CD8-positive, alpha-beta memory T cell (primary cell): ENCODE measurements around the gene DNAJC10. TPM values are rescaled to one million over a fixed set of nuclear protein-coding genes. Genes with fewer than 3 reads are reported as not detected.
"Not testable (repeated sequence)": the region's sequence is repeated elsewhere in the genome, so short reads cannot be mapped to it uniquely, and the experiment has no call there.

ENCODE experiments used
- CTCF ChIA-PET: fragments of 350-600 bp; sonication (Branson Sonifier 250); formaldehyde crosslinking; loops from one replicate; lab custom pipeline; 2021; ENCODE audit warnings: antibody characterized with exemption; lab: Charles Lee
- POLR2A ChIA-PET: fragments of 350-600 bp; sonication (Branson Sonifier 250); formaldehyde crosslinking; loops from one replicate; lab custom pipeline; 2021; ENCODE audit warnings: antibody characterized with exemption; lab: Charles Lee
- DNase-seq, 5 donors: peaks; one replicate each; pipeline versions ENCODE4 v3.0.0 to v3.0.0-alpha.2; 2020 to 2022; ENCODE audit warnings: mixed read lengths in 1 of 5
- H3K27ac ChIP-seq: one replicate; pipeline ENCODE4 v1.7.0; 2013; ENCODE audit warnings: low read depth, mild to moderate bottlenecking, low read length, moderate library complexity
- H3K27me3 ChIP-seq: 2 replicates; pipeline ENCODE4 v1.7.0; 2013; ENCODE audit warnings: low read length, mild to moderate bottlenecking; ENCODE audit not compliant: insufficient read depth, poor library complexity, severe bottlenecking
- H3K36me3 ChIP-seq: 2 replicates; pipeline ENCODE4 v1.7.0; 2013; ENCODE audit warnings: mild to moderate bottlenecking, low read length, moderate library complexity; ENCODE audit not compliant: insufficient read depth
- H3K4me1 ChIP-seq: 2 replicates; pipeline ENCODE4 v1.7.0; 2013; ENCODE audit warnings: mild to moderate bottlenecking, low read length, moderate library complexity; ENCODE audit not compliant: insufficient read depth
- H3K4me3 ChIP-seq: 2 replicates; pipeline ENCODE4 v1.7.0; 2013; ENCODE audit warnings: mild to moderate bottlenecking, low read length
- H3K9me3 ChIP-seq: 2 replicates; pipeline ENCODE4 v1.7.0; 2013; ENCODE audit warnings: mild to moderate bottlenecking, low read length
- H3K27ac Mint-ChIP-seq, 8 donors: one replicate each; pipeline ENCODE4 v1.8.0; 2020 to 2021; ENCODE audit warnings: mixed read lengths in 8 of 8, mild to moderate bottlenecking in 6 of 8, inconsistent platforms in 3 of 8, moderate library complexity in 3 of 8
- H3K27me3 Mint-ChIP-seq, 2 donors: one replicate each; pipeline ENCODE4 v1.8.0; 2020 to 2021; ENCODE audit warnings: mixed read lengths in 2 of 2, mild to moderate bottlenecking in 1 of 2, moderate library complexity in 1 of 2
- H3K36me3 Mint-ChIP-seq, 3 donors: one replicate each; pipeline ENCODE4 v1.8.0; 2020 to 2021; ENCODE audit warnings: mixed read lengths in 3 of 3, inconsistent platforms in 1 of 3, mild to moderate bottlenecking in 1 of 3
- H3K4me1 Mint-ChIP-seq, 3 donors: one replicate each; pipeline ENCODE4 v1.8.0; 2020 to 2021; ENCODE audit warnings: mixed read lengths in 3 of 3, inconsistent platforms in 1 of 3, mild to moderate bottlenecking in 1 of 3
- H3K4me3 Mint-ChIP-seq, 7 donors: one replicate each; pipeline ENCODE4 v1.8.0; 2020 to 2021; ENCODE audit warnings: mixed read lengths in 7 of 7, mild to moderate bottlenecking in 6 of 7, moderate library complexity in 4 of 7, inconsistent platforms in 2 of 7
- H3K9me3 Mint-ChIP-seq, 5 donors: one replicate each; pipeline ENCODE4 v1.8.0; 2020 to 2022; ENCODE audit warnings: mixed read lengths in 5 of 5, mild to moderate bottlenecking in 3 of 5, moderate library complexity in 2 of 5, inconsistent platforms in 1 of 5
- polyA plus RNA-seq: library from polyadenylated mRNA; unstranded; fragments of 300-500 nt; fragmentation: Illumina TruSeq; gene quantifications from one replicate; pipeline ENCODE4 v1.2.3, GENCODE V29; 2021
- total RNA-seq, 2 experiments: library from RNA; stranded (reverse); gene quantifications; one replicate each; pipeline ENCODE4 v1.2.3, GENCODE V29; 2021

The DNAJC10 gene
- total and polyA plus RNA-seq, 3 experiments from 2014 or later = 53.2 to 78.4 (median 76.0) TPM

- Histone ChIP-seq H3K9me3 (no peaks in the 10 kb centered on the region), H3K27ac (peak overlapping the region; percentile 64), H3K4me3 (peak overlapping the region; percentile 92), H3K27me3 (no peaks in the 10 kb centered on the region), H3K36me3 (no peaks in the 10 kb centered on the region), H3K4me1 (peaks cover 15% of the 10 kb centered on the region)
- Mint-ChIP-seq H3K36me3 (peaks cover 0 to 1% (median 0%) of the 10 kb centered on the region in 3 donors), H3K9me3 (no peaks in the 10 kb centered on the region), H3K4me1 (peaks cover 0 to 3% (median 1%) of the 10 kb centered on the region in 3 donors), H3K4me3 (no peak overlapping the region), H3K27ac (no peak overlapping the region), H3K27me3 (peaks cover 0 to 22% of the 10 kb centered on the region in 2 donors)
- DNase-seq = no peak
- CTCF ChIA-PET = no interaction called here
- POLR2A ChIA-PET = no interaction called here
These were observed 751 bp upstream of the DNAJC10 start for GRCh38 chr2:182715121-182715891.

GRCh38 chr2:182716650-182716979 is 558 bp downstream of the DNAJC10 start:
- H3K27ac ChIP-seq = peak overlapping the region; percentile 64
- Mint-ChIP-seq H3K36me3 (peaks cover 0 to 8% (median 0%) of the 10 kb centered on the region in 3 donors), H3K4me3 (no peak overlapping the region), H3K27me3 (peaks cover 0 to 9% of the 10 kb centered on the region in 2 donors), H3K27ac (no peak overlapping the region), H3K9me3 (no peaks in the 10 kb centered on the region), H3K4me1 (peaks cover 0 to 3% (median 1%) of the 10 kb centered on the region in 3 donors)
- DNase-seq = no peak
- ChIA-PET CTCF (interaction anchor here (0.9 kb wide), 1 partner anchor 51 kb away, joined by 3 read pairs; no protein-coding TSS in a partner anchor), POLR2A (no interaction called here)
- peak overlapping the region; percentile 92 for H3K4me3 ChIP-seq
- H3K4me1 ChIP-seq = peaks cover 15% of the 10 kb centered on the region
- no peaks in the 10 kb centered on the region for H3K27me3 ChIP-seq
- H3K36me3 ChIP-seq = no peaks in the 10 kb centered on the region
- H3K9me3 ChIP-seq = no peaks in the 10 kb centered on the region

DNA sequence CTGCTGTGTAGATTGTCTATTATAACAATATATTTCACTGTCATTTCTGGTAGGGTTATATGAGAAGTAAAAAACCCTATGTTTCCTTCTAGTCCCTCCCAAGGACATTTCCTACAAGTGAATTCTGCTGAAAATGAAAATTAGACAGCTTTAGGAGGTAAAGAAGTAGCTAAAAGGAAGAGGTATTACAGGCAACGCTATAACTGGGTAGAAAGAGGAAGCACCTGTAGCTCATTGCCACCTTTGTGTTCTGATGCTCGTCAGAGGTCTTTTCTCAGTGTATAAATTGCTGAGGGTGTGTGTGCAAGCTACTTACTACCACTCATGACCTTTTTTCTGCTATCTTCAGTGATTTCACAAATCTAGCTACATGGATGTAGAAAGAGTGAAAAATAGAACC is 1.4 kb downstream of the DNAJC10 start:
- Histone ChIP-seq H3K27ac (no peak overlapping the region), H3K27me3 (no peaks in the 10 kb centered on the region), H3K4me1 (peaks cover 15% of the 10 kb centered on the region), H3K9me3 (no peaks in the 10 kb centered on the region), H3K4me3 (peak overlapping the region; percentile 8), H3K36me3 (no peaks in the 10 kb centered on the region)
- ChIA-PET POLR2A (no interaction called here), CTCF (no interaction called here)
- peak overlapping the region in 1 of 7 donors; percentile 8 for H3K4me3 Mint-ChIP-seq
- peaks cover 0 to 5% of the 10 kb centered on the region in 2 donors for H3K27me3 Mint-ChIP-seq
- peak in 1 of 5 donors; percentile 8 for DNase-seq
- peak overlapping the region in 1 of 8 donors; percentile 30 for H3K27ac Mint-ChIP-seq
- peaks cover 0 to 8% (median 0%) of the 10 kb centered on the region in 3 donors for H3K36me3 Mint-ChIP-seq
- no peaks in the 10 kb centered on the region for H3K9me3 Mint-ChIP-seq
- peaks cover 0 to 3% (median 1%) of the 10 kb centered on the region in 3 donors for H3K4me1 Mint-ChIP-seq

GRCh38 chr2:182717816-182718215 is 1.8 kb downstream of the DNAJC10 start:
- no peaks in the 10 kb centered on the region for H3K9me3 ChIP-seq
- no peak overlapping the region for H3K27ac ChIP-seq
- no peaks in the 10 kb centered on the region for H3K36me3 ChIP-seq
- Mint-ChIP-seq H3K4me3 (peak overlapping the region in 3 of 7 donors; percentile 0 to 17 (median 8)), H3K27ac (peak overlapping the region in 2 of 8 donors; percentile 18 to 30), H3K27me3 (peaks cover 0 to 3% of the 10 kb centered on the region in 2 donors), H3K9me3 (no peaks in the 10 kb centered on the region), H3K4me1 (peaks cover 0 to 3% (median 1%) of the 10 kb centered on the region in 3 donors), H3K36me3 (peaks cover 0 to 8% (median 0%) of the 10 kb centered on the region in 3 donors)
- peaks cover 15% of the 10 kb centered on the region for H3K4me1 ChIP-seq
- ChIA-PET POLR2A (no interaction called here), CTCF (no interaction called here)
- H3K4me3 ChIP-seq = no peak overlapping the region
- H3K27me3 ChIP-seq = no peaks in the 10 kb centered on the region
- no peak for DNase-seq

DNA sequence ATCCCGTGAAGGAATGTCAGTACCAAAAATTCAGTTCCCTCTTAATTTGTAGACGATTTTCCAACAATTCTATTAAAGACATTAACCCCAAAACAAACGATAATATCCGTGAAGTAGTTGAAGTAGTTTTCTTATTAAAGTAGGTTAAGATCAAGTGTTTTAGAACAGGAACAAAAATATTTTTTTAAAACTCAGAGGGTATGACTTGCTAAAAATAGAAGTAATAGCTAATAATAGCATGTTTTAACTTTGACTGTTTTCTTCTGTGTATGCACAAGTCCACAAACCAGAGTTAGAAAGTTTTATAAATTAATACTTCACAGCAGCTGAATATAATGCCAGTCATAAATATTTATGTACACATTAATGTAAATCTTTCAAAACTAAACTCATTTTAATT is 2.4 kb downstream of the DNAJC10 start:
- Histone ChIP-seq H3K27ac (no peak overlapping the region), H3K4me3 (no peak overlapping the region), H3K36me3 (no peaks in the 10 kb centered on the region), H3K27me3 (no peaks in the 10 kb centered on the region), H3K4me1 (peaks cover 15% of the 10 kb centered on the region), H3K9me3 (no peaks in the 10 kb centered on the region)
- Mint-ChIP-seq H3K36me3 (peaks cover 0 to 12% (median 3%) of the 10 kb centered on the region in 3 donors), H3K27ac (peak overlapping the region in 1 of 8 donors; percentile 58), H3K9me3 (no peaks in the 10 kb centered on the region), H3K27me3 (no peaks in the 10 kb centered on the region), H3K4me3 (no peak overlapping the region), H3K4me1 (peaks cover 0 to 3% (median 1%) of the 10 kb centered on the region in 3 donors)
- ChIA-PET POLR2A (no interaction called here), CTCF (no interaction called here)
- DNase-seq = no peak

DNA sequence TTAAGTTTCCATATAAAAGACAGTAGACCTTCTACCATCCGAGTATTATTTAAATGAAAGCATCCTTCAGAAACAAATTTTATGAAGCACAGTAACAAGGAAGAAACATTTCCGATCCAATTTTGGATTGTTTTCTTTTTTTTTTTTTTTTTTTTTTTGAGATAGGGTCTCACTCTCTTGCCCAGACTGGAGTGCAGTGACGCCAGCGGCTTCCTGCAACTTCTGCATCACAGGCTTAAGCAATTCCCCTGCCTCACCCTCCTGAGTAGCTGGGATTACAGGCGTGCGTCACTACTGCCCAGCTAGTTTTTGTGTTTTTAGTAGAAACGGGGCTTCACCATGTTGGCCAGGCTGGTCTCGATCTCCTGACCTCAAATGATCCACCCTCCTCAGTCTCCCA is 3.1 kb downstream of the DNAJC10 start:
- peaks cover 15% of the 10 kb centered on the region for H3K4me1 ChIP-seq
- H3K4me1 Mint-ChIP-seq, H3K9me3 Mint-ChIP-seq, H3K36me3 ChIP-seq, DNase-seq, H3K27me3 Mint-ChIP-seq, H3K9me3 ChIP-seq, CTCF ChIA-PET, H3K4me3 ChIP-seq, POLR2A ChIA-PET, H3K27me3 ChIP-seq, H3K27ac Mint-ChIP-seq, H3K27ac ChIP-seq: not testable (repeated sequence)
- peaks cover 0 to 17% (median 5%) of the 10 kb centered on the region in 3 donors for H3K36me3 Mint-ChIP-seq
- peak overlapping the region in 1 of 7 donors; percentile 40 for H3K4me3 Mint-ChIP-seq

DNA sequence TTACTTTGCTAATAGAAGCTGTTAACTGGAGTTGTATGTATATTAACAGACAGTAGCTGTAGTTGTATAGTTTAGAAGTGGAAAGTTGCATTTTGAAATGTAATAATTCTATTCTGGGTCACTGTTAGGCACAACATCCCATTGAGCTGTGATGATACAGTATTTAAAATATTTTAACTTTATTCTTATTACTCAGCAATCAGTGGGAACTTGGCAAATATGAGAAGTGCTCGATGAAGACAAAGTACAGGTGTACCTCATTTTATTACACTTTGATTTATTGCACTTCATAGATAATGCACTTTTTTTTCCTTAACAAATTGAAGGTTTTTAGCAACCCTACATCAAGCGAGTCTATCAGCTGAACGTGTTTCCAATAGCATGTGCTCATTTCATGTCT is 8.6 kb downstream of the DNAJC10 start:
- POLR2A ChIA-PET = no interaction called here
- no peak overlapping the region for H3K4me3 Mint-ChIP-seq

GRCh38 chr2:182726473-182726872 is 10.4 kb downstream of the DNAJC10 start:
- ChIA-PET POLR2A (no interaction called here), CTCF (no interaction called here)
- H3K4me1 Mint-ChIP-seq = peaks cover 0 to 3% (median 2%) of the 10 kb centered on the region in 3 donors
- H3K4me3 Mint-ChIP-seq = no peak overlapping the region
- Histone ChIP-seq H3K4me3 (no peak overlapping the region), H3K27me3 (no peaks in the 10 kb centered on the region), H3K36me3 (peaks cover 6% of the 10 kb centered on the region), H3K27ac (no peak overlapping the region), H3K4me1 (no peaks in the 10 kb centered on the region), H3K9me3 (no peaks in the 10 kb centered on the region)
- H3K27me3 Mint-ChIP-seq = no peaks in the 10 kb centered on the region
- no peak overlapping the region for H3K27ac Mint-ChIP-seq
- no peak for DNase-seq
- H3K36me3 Mint-ChIP-seq = peaks cover 8 to 50% (median 27%) of the 10 kb centered on the region in 3 donors
- H3K9me3 Mint-ChIP-seq = no peaks in the 10 kb centered on the region

More for the DNA sequence above, 8.6 kb downstream of the DNAJC10 start:
- Histone ChIP-seq H3K36me3 (peaks cover 6% of the 10 kb centered on the region), H3K9me3 (no peaks in the 10 kb centered on the region), H3K4me3 (no peak overlapping the region), H3K27me3 (no peaks in the 10 kb centered on the region), H3K4me1 (no peaks in the 10 kb centered on the region), H3K27ac (no peak overlapping the region)
- DNase-seq = no peak
- CTCF ChIA-PET = no interaction called here
- Mint-ChIP-seq H3K4me1 (peaks cover 0 to 3% (median 2%) of the 10 kb centered on the region in 3 donors), H3K27ac (no peak overlapping the region), H3K27me3 (no peaks in the 10 kb centered on the region), H3K9me3 (no peaks in the 10 kb centered on the region), H3K36me3 (peaks cover 8 to 42% (median 19%) of the 10 kb centered on the region in 3 donors)
